ENCODE measurements around the gene ADAM15.

ADAM15 gene

GRCh38 chr1:155083865-155084721, 33.0 kb downstream of the ADAM15 start:
- TF ChIP-seq CTCF (conservative IDR thresholded peaks at IDR 0.05; ENCODE audit: low read depth, low read length): peak; percentile 37
- peak overlapping the region; percentile 46 for H3K4me3 ChIP-seq (ENCODE audit: low read depth, low read length)
- no peak for DNase-seq (ENCODE audit: low read depth)

- DNase-seq (ENCODE audit: low read depth): peak; percentile 96
- TF ChIP-seq CTCF (conservative IDR thresholded peaks at IDR 0.05; ENCODE audit: low read depth, low read length): peak; percentile 90
- H3K4me3 ChIP-seq (ENCODE audit: low read depth, low read length): peak overlapping the region; percentile 83
Measured at GRCh38 chr1:155084722-155085503, 33.8 kb downstream of the ADAM15 start.

- H3K4me3 ChIP-seq (ENCODE audit: low read depth, low read length): peak overlapping the region; percentile 83
- DNase-seq (ENCODE audit: low read depth): no peak
- no peak for TF ChIP-seq CTCF (conservative IDR thresholded peaks at IDR 0.05; ENCODE audit: low read depth, low read length)
Measured at GRCh38 chr1:155085504-155086127, 34.5 kb downstream of the ADAM15 start.

DNA sequence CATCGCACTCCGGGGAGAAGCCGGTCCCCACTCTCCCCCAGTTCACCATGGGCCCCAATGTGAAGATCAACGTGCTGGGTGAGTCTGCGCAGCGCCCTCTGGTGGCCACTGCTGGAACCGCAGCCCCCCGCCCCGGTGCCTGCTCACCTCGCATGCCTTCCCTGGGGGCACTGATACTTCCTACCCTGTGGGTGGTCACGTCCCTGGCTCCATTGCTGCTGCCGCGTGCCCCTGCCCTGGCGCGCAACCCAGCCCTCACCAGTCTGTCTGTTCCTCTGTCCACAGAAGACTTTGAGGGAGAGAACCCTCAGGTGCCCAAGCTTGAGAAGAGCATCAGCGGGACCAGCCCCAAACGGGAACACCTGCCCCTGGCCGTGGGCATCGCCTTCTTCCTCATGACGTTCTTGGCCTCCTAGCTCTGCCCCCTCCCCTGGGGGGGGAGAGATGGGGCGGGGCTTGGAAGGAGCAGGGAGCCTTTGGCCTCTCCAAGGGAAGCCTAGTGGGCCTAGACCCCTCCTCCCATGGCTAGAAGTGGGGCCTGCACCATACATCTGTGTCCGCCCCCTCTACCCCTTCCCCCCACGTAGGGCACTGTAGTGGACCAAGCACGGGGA, 35.1 kb downstream of the ADAM15 start:
- peak; percentile 86 for TF ChIP-seq CTCF (conservative IDR thresholded peaks at IDR 0.05; ENCODE audit: low read depth, low read length)
- H3K4me3 ChIP-seq (ENCODE audit: low read depth, low read length): no peak overlapping the region
- DNase-seq (ENCODE audit: low read depth): peak; percentile 47

DNA sequence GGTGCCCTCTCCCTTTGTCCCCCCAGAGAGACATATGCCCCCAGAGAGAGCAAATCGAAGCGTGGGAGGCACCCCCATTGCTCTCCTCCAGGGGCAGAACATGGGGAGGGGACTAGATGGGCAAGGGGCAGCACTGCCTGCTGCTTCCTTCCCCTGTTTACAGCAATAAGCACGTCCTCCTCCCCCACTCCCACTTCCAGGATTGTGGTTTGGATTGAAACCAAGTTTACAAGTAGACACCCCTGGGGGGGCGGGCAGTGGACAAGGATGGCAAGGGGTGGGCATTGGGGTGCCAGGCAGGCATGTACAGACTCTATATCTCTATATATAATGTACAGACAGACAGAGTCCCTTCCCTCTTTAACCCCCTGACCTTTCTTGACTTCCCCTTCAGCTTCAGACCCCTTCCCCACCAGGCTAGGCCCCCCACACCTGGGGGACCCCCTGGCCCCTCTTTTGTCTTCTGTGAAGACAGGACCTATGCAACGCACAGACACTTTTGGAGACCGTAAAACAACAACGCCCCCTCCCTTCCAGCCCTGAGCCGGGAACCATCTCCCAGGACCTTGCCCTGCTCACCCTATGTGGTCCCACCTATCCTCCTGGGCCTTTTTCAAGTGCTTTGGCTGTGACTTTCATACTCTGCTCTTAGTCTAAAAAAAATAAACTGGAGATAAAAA, 35.9 kb downstream of the ADAM15 start:
- peak; percentile 33 for TF ChIP-seq CTCF (conservative IDR thresholded peaks at IDR 0.05; ENCODE audit: low read depth, low read length)
- no peak for DNase-seq (ENCODE audit: low read depth)
- no peak overlapping the region for H3K4me3 ChIP-seq (ENCODE audit: low read depth, low read length)
